ENCODE data around the gene YARS1.

YARS1 gene

GRCh38 chr1:32773764-32774463 lies 43.2 kb downstream of the YARS1 start:
- H3K79me2 ChIP-seq (ENCODE audit: control insufficient read depth, low read length): no peaks in the 10 kb centered on the region
- no peak overlapping the region for H3K4me2 ChIP-seq (ENCODE audit: low read length)
- H3K9me3 ChIP-seq (ENCODE audit: control insufficient read depth, insufficient read depth, low read length): no peaks in the 10 kb centered on the region
- no peaks in the 10 kb centered on the region for H3K9me2 ChIP-seq (replicated peaks; ENCODE audit: control insufficient read depth, low read length)
- peaks cover 6% of the 10 kb centered on the region; the same call in 1 of the 2 replicates for H3K4me1 ChIP-seq (ENCODE audit: control insufficient read depth, low read length)
- H3K4me3 ChIP-seq (ENCODE audit: low read length): no peak overlapping the region
- peaks cover 8% of the 10 kb centered on the region; the same call in 1 of the 2 replicates for H3F3A ChIP-seq (ENCODE audit: control insufficient read depth, insufficient read depth)
- H3K27me3 ChIP-seq (ENCODE audit: control insufficient read depth, low read length): no peaks in the 10 kb centered on the region
- no peak for TF ChIP-seq CTCF (IDR thresholded peaks at IDR 0.05; ENCODE audit: low read depth, low read length, poor library complexity, severe bottlenecking)
- peaks cover 43% of the 10 kb centered on the region for H3K36me3 ChIP-seq (ENCODE audit: control insufficient read depth, low read length)
- no peak overlapping the region for H3K27ac ChIP-seq (ENCODE audit: low read depth, low read length)
- no peaks in the 10 kb centered on the region for H4K20me1 ChIP-seq (ENCODE audit: control insufficient read depth, insufficient read depth, low read depth, low read length)

- H3K27ac ChIP-seq (ENCODE audit: low read depth, low read length): no peak overlapping the region
- H3K4me3 ChIP-seq (ENCODE audit: low read length): no peak overlapping the region
- TF ChIP-seq CTCF (IDR thresholded peaks at IDR 0.05; ENCODE audit: low read depth, low read length, poor library complexity, severe bottlenecking) (peak; percentile 96), EZH2phosphoT487 (IDR thresholded peaks at IDR 0.05; ENCODE audit: borderline replicate concordance, low read length) (no peak)
- H3K4me2 ChIP-seq (ENCODE audit: low read length): no peak overlapping the region
- peaks cover 6% of the 10 kb centered on the region; the same call in 1 of the 2 replicates for H3K4me1 ChIP-seq (ENCODE audit: control insufficient read depth, low read length)
- H3K9me2 ChIP-seq (replicated peaks; ENCODE audit: control insufficient read depth, low read length): no peaks in the 10 kb centered on the region
- H3K9me3 ChIP-seq (ENCODE audit: control insufficient read depth, insufficient read depth, low read length): no peaks in the 10 kb centered on the region
- H3K27me3 ChIP-seq (ENCODE audit: control insufficient read depth, low read length): no peaks in the 10 kb centered on the region
- no peaks in the 10 kb centered on the region for H3K79me2 ChIP-seq (ENCODE audit: control insufficient read depth, low read length)
- peaks cover 8% of the 10 kb centered on the region; the same call in 1 of the 2 replicates for H3F3A ChIP-seq (ENCODE audit: control insufficient read depth, insufficient read depth)
- H4K20me1 ChIP-seq (ENCODE audit: control insufficient read depth, insufficient read depth, low read depth, low read length): no peaks in the 10 kb centered on the region
- peaks cover 39% of the 10 kb centered on the region for H3K36me3 ChIP-seq (ENCODE audit: control insufficient read depth, low read length)
Measured at GRCh38 chr1:32773018-32773763, 44.0 kb downstream of the YARS1 start.

- H3K4me2 ChIP-seq (ENCODE audit: low read length): no peak overlapping the region
- H4K20me1 ChIP-seq (ENCODE audit: control insufficient read depth, insufficient read depth, low read depth, low read length): no peaks in the 10 kb centered on the region
- peaks cover 8% of the 10 kb centered on the region; the same call in 1 of the 2 replicates for H3F3A ChIP-seq (ENCODE audit: control insufficient read depth, insufficient read depth)
- H3K79me2 ChIP-seq (ENCODE audit: control insufficient read depth, low read length): no peaks in the 10 kb centered on the region
- TF ChIP-seq CTCF (IDR thresholded peaks at IDR 0.05; ENCODE audit: low read depth, low read length, poor library complexity, severe bottlenecking): no peak
- no peak for TF ChIP-seq EZH2phosphoT487 (IDR thresholded peaks at IDR 0.05; ENCODE audit: borderline replicate concordance, low read length)
- no peaks in the 10 kb centered on the region for H3K9me2 ChIP-seq (replicated peaks; ENCODE audit: control insufficient read depth, low read length)
- no peak overlapping the region for H3K27ac ChIP-seq (ENCODE audit: low read depth, low read length)
- no peaks in the 10 kb centered on the region for H3K27me3 ChIP-seq (ENCODE audit: control insufficient read depth, low read length)
- H3K4me3 ChIP-seq (ENCODE audit: low read length): no peak overlapping the region
- peaks cover 6% of the 10 kb centered on the region; the same call in 1 of the 2 replicates for H3K4me1 ChIP-seq (ENCODE audit: control insufficient read depth, low read length)
- H3K36me3 ChIP-seq (ENCODE audit: control insufficient read depth, low read length): peaks cover 32% of the 10 kb centered on the region
- no peaks in the 10 kb centered on the region for H3K9me3 ChIP-seq (ENCODE audit: control insufficient read depth, insufficient read depth, low read length)
Measured at GRCh38 chr1:32772281-32773017, 44.7 kb downstream of the YARS1 start.
